HG03378 (cell line): ENCODE data around the gene RPS6KB2.

ENCODE experiments used
- ATAC-seq: cut with Tn5 transposase; IDR thresholded peaks from one replicate; pipeline ENCODE4 v1.9.1; 2021; ENCODE audit warnings: mild to moderate bottlenecking, moderate library complexity; ENCODE audit not compliant: unreplicated experiment

RPS6KB2 gene

GRCh38 chr11:67410369-67410831, 17.9 kb upstream of the RPS6KB2 start:
- no peak for ATAC-seq

GRCh38 chr11:67410984-67411784, 17.1 kb upstream of the RPS6KB2 start:
- ATAC-seq = no peak

- no peak for ATAC-seq
Observed at GRCh38 chr11:67411785-67412152, 16.5 kb upstream of the RPS6KB2 start.

- no peak for ATAC-seq
Observed at GRCh38 chr11:67412495-67413179, 15.7 kb upstream of the RPS6KB2 start.

GRCh38 chr11:67413266-67413849, 14.9 kb upstream of the RPS6KB2 start:
- ATAC-seq = no peak

- no peak for ATAC-seq
Observed at GRCh38 chr11:67415501-67416304, 12.6 kb upstream of the RPS6KB2 start, which contains the start of gene CARNS1. Gene CARNS1 (plus strand): TSS chr11:67415678. CDS start chr11:67416200, 522 bp downstream.

GRCh38 chr11:67416416-67417335, 11.6 kb upstream of the RPS6KB2 start:
- ATAC-seq = no peak

- ATAC-seq = no peak
Observed at GRCh38 chr11:67417425-67417824, 10.9 kb upstream of the RPS6KB2 start.

GRCh38 chr11:67418476-67419281, 9.6 kb upstream of the RPS6KB2 start:
- ATAC-seq = no peak

GRCh38 chr11:67419325-67420049, 8.8 kb upstream of the RPS6KB2 start:
- ATAC-seq = no peak

GRCh38 chr11:67420147-67420645, 8.1 kb upstream of the RPS6KB2 start:
- no peak for ATAC-seq

GRCh38 chr11:67420646-67421429, 7.5 kb upstream of the RPS6KB2 start:
- no peak for ATAC-seq

GRCh38 chr11:67421430-67422031, 6.8 kb upstream of the RPS6KB2 start:
- no peak for ATAC-seq

- no peak for ATAC-seq
Observed at GRCh38 chr11:67422891-67423290, 5.4 kb upstream of the RPS6KB2 start.

- no peak for ATAC-seq
Observed at GRCh38 chr11:67423466-67423865, 4.8 kb upstream of the RPS6KB2 start.

GRCh38 chr11:67423891-67424613, 4.2 kb upstream of the RPS6KB2 start:
- ATAC-seq = no peak
